Measurements from ENCODE around the gene PDSS2. TPM values are rescaled to one million over a fixed set of nuclear protein-coding genes. Genes with fewer than 3 reads are reported as not detected.

PDSS2 gene
- total and polyA plus RNA-seq, 9 of the 15 experiments (the other 6 are each of a cell fraction or from before 2014, with no cell fraction given): 5.8 to 21.1 (median 12.0) TPM

DNA sequence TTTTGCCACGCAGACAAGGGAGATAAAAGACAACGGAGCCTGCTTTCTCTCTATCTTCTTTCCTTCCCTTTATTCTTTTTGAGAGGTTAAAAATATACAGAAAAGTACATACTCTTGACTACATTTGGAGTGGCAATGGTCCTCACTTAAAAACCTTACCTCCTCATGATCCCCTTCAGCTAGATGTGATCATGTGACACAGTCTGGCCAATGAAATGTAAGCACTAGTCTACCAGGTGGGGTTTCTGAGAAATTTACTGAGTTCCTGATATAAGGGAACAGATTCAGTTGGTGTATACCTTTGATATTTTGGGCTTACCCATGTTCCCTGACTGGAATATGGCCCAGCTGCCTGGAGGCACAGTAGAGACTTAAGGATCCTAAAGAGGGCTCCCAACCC, 178.6 kb downstream of the PDSS2 start:
- Histone ChIP-seq H3K36me3 (ENCODE audit: control insufficient read depth, insufficient read depth, low read length) (no peaks in the 10 kb centered on the region), H3K9me3 (replicated peaks; ENCODE audit: control insufficient read depth, insufficient read depth, low read depth, low read length) (no peaks in the 10 kb centered on the region), H3K4me1 (replicated peaks in 1 of 2; ENCODE audit: control insufficient read depth in 2 of 2, insufficient read depth in 2 of 2, low read length in 2 of 2) (peaks cover 19 to 20% of the 10 kb centered on the region in 2 experiments), H4K20me1 (replicated peaks; ENCODE audit: control insufficient read depth, insufficient read depth, low read length) (no peaks in the 10 kb centered on the region), H3K79me2 (ENCODE audit: control insufficient read depth, insufficient read depth, low read length) (peaks cover 7% of the 10 kb centered on the region; the same call in 1 of the 3 replicates), H3K9ac (ENCODE audit: insufficient read depth in 1 of 2, low read depth in 2 of 2, low read length in 2 of 2) (no peak overlapping the region), H2AFZ (ENCODE audit: low read depth, low read length) (peak overlapping the region; percentile 10; the same call in 1 of the 2 replicates), H3K9me1 (ENCODE audit: control insufficient read depth, insufficient read depth, low read length) (no peaks in the 10 kb centered on the region), H3K27ac (ENCODE audit: extremely low read depth, low read depth, low read length) (0 out of 3 replicates have a peak overlapping the region, but pooled peaks have one; percentile 27), H3K4me3 (no peak overlapping the region), H3K27me3 (ENCODE audit: control insufficient read depth in 2 of 2, insufficient read depth in 2 of 2, low read length in 2 of 2) (no peaks in the 10 kb centered on the region), H3K4me2 (ENCODE audit: insufficient read depth, low read length) (no peak overlapping the region)
- DNase-seq (ENCODE audit: extremely low read depth in 1 of 4, low spot score in 3 of 4) (peak; percentile 37 to 57 (median 50)), FAIRE-seq (no peak), ATAC-seq (peak; percentile 72)
- in situ Hi-C loops (cut with MboI) (no loop called here), intact Hi-C loops (cut with micrococcal nuclease) (no loop called here)
- BruUV-seq (replicated peaks): no TSS peak
- ChIA-PET POLR2A (interaction anchor here (1.0 to 1.2 kb wide), 2 partner anchors 14 to 21 kb away, joined by 3 to 4 read pairs; no protein-coding TSS in a partner anchor), CTCF (ENCODE audit: low intra/inter-chr PET ratio) (no interaction called here)
- 49% methylated on average over 2 of the region's 2 CpGs for WGBS (ENCODE audit: insufficient coverage, low coverage, missing lambda C conversion rate)
- TF ChIP-seq RAD51 (IDR thresholded peaks at IDR 0.05; ENCODE audit: borderline replicate concordance, low read depth): peak; percentile 84
- TF ChIP-seq, protein P1, sequence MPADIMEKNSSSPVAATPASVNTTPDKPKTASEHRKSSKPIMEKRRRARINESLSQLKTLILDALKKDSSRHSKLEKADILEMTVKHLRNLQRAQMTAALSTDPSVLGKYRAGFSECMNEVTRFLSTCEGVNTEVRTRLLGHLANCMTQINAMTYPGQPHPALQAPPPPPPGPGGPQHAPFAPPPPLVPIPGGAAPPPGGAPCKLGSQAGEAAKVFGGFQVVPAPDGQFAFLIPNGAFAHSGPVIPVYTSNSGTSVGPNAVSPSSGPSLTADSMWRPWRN (IDR thresholded peaks at IDR 0.05; ENCODE audit: low read depth): no peak
- TF ChIP-seq ZNF77 (CRISPR knock-in tag; IDR thresholded peaks at IDR 0.05): no peak
- TF ChIP-seq ZNF717 (CRISPR knock-in tag; IDR thresholded peaks at IDR 0.05): no peak
- no peak for TF ChIP-seq NFXL1 (CRISPR knock-in tag; IDR thresholded peaks at IDR 0.05)
- TF ChIP-seq, protein P2, sequence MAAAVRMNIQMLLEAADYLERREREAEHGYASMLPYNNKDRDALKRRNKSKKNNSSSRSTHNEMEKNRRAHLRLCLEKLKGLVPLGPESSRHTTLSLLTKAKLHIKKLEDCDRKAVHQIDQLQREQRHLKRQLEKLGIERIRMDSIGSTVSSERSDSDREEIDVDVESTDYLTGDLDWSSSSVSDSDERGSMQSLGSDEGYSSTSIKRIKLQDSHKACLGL (CRISPR knock-in tag; IDR thresholded peaks at IDR 0.05; ENCODE audit: borderline replicate concordance, poor library complexity, severe bottlenecking): no peak
- TF ChIP-seq, protein P3, sequence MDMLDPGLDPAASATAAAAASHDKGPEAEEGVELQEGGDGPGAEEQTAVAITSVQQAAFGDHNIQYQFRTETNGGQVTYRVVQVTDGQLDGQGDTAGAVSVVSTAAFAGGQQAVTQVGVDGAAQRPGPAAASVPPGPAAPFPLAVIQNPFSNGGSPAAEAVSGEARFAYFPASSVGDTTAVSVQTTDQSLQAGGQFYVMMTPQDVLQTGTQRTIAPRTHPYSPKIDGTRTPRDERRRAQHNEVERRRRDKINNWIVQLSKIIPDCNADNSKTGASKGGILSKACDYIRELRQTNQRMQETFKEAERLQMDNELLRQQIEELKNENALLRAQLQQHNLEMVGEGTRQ (CRISPR knock-in tag; IDR thresholded peaks at IDR 0.05): peak; percentile 77
- TF ChIP-seq TOE1 (IDR thresholded peaks at IDR 0.05; ENCODE audit: borderline replicate concordance): peak; percentile 90
- no peak for TF ChIP-seq TOE1 (CRISPR knock-in tag; IDR thresholded peaks at IDR 0.05; ENCODE audit: borderline replicate concordance, low read depth)
- TF ChIP-seq CBFA2T2 (conservative IDR thresholded peaks at IDR 0.05): peak; percentile 41
- TF ChIP-seq NFATC3 (IDR thresholded peaks at IDR 0.05): no peak
- TF ChIP-seq, protein P4, sequence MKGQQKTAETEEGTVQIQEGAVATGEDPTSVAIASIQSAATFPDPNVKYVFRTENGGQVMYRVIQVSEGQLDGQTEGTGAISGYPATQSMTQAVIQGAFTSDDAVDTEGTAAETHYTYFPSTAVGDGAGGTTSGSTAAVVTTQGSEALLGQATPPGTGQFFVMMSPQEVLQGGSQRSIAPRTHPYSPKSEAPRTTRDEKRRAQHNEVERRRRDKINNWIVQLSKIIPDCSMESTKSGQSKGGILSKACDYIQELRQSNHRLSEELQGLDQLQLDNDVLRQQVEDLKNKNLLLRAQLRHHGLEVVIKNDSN (CRISPR knock-in tag; IDR thresholded peaks at IDR 0.05): peak; percentile 52; the same call in 1 of the 2 replicates
- no peak for TF ChIP-seq CHD1 (IDR thresholded peaks at IDR 0.05; ENCODE audit: low read length)
- TF ChIP-seq KDM4B (IDR thresholded peaks at IDR 0.05; ENCODE audit: borderline replicate concordance in 2 of 2, low read depth in 1 of 2): no peak
- TF ChIP-seq TCF7L2 (IDR thresholded peaks at IDR 0.05; ENCODE audit: low read depth, low read length): no peak
- TF ChIP-seq, protein P5, sequence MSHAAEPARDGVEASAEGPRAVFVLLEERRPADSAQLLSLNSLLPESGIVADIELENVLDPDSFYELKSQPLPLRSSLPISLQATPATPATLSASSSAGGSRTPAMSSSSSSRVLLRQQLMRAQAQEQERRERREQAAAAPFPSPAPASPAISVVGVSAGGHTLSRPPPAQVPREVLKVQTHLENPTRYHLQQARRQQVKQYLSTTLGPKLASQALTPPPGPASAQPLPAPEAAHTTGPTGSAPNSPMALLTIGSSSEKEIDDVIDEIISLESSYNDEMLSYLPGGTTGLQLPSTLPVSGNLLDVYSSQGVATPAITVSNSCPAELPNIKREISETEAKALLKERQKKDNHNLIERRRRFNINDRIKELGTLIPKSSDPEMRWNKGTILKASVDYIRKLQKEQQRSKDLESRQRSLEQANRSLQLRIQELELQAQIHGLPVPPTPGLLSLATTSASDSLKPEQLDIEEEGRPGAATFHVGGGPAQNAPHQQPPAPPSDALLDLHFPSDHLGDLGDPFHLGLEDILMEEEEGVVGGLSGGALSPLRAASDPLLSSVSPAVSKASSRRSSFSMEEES (CRISPR knock-in tag; IDR thresholded peaks at IDR 0.05): peak; percentile 82
